Measurements from ENCODE around the gene PDSS2. TPM values are rescaled to one million over a fixed set of nuclear protein-coding genes. Genes with fewer than 3 reads are reported as not detected.

PDSS2 gene
- total and polyA plus RNA-seq, 9 of the 15 experiments (the other 6 are each of a cell fraction or from before 2014, with no cell fraction given), result 5.8 to 21.1 (median 12.0) TPM

DNA sequence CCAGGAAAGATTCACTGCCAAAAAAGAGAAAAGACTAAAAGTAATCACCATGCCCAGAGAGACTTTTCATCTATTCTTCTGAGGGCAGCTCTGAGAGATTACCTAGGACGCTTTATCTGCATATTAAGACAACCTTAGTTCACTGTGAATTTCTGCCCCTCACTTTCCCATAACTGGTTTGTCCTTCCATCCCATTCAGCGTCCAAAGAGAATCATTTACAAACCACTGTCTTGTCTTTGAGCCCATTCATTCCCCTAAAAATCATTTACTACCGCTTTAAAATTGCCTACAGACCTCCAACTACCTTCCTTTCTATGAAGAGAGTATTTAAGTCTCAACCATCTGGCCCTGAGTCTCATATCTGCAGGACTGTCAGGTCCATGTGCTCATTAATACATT is 149.0 kb downstream of the PDSS2 start:
- no TSS peak for BruUV-seq (replicated peaks)
- WGBS (ENCODE audit: insufficient coverage, low coverage, missing lambda C conversion rate), result 64% methylated on average over 3 of the region's 3 CpGs
- CTCF ChIA-PET (ENCODE audit: low intra/inter-chr PET ratio), result no interaction called here
- H4K20me1 ChIP-seq (replicated peaks; ENCODE audit: control insufficient read depth, insufficient read depth, low read length), result no peaks in the 10 kb centered on the region
- intact Hi-C loops (cut with micrococcal nuclease) (no loop called here), in situ Hi-C loops (cut with MboI) (no loop called here)
- no peaks in the 10 kb centered on the region for H3K36me3 ChIP-seq (ENCODE audit: control insufficient read depth, insufficient read depth, low read length)
- H3K4me1 ChIP-seq (replicated peaks in 1 of 2; ENCODE audit: control insufficient read depth in 2 of 2, insufficient read depth in 2 of 2, low read length in 2 of 2), result no peaks in the 10 kb centered on the region
- H2AFZ ChIP-seq (ENCODE audit: low read depth, low read length), result no peak overlapping the region
- H3K9me3 ChIP-seq (replicated peaks; ENCODE audit: control insufficient read depth, insufficient read depth, low read depth, low read length), result no peaks in the 10 kb centered on the region
- FAIRE-seq, result no peak
- no peak for ATAC-seq
- DNase-seq (ENCODE audit: extremely low read depth in 1 of 4, low spot score in 3 of 4), result no peak
- H3K79me2 ChIP-seq (ENCODE audit: control insufficient read depth, insufficient read depth, low read length), result no peaks in the 10 kb centered on the region
- H3K9me1 ChIP-seq (ENCODE audit: control insufficient read depth, insufficient read depth, low read length), result no peaks in the 10 kb centered on the region
- H3K27me3 ChIP-seq (ENCODE audit: control insufficient read depth in 2 of 2, insufficient read depth in 2 of 2, low read length in 2 of 2), result no peaks in the 10 kb centered on the region
- no peak overlapping the region for H3K4me2 ChIP-seq (ENCODE audit: insufficient read depth, low read length)
- no peak for TF ChIP-seq PYGO2 (tag; IDR thresholded peaks at IDR 0.05)
- no peak for TF ChIP-seq ZNF445 (CRISPR knock-in tag; IDR thresholded peaks at IDR 0.05; ENCODE audit: low read depth)
- TF ChIP-seq SMARCA4 (IDR thresholded peaks at IDR 0.05), result no peak
- TF ChIP-seq ZZZ3 (IDR thresholded peaks at IDR 0.05), result no peak
- no peak for TF ChIP-seq MTA1 (IDR thresholded peaks at IDR 0.05; ENCODE audit: borderline replicate concordance)
- H3K4me3 ChIP-seq, result no peak overlapping the region
- no peak overlapping the region for H3K27ac ChIP-seq (ENCODE audit: extremely low read depth, low read depth, low read length)
- POLR2A ChIA-PET, result no interaction called here
- H3K9ac ChIP-seq (ENCODE audit: insufficient read depth in 1 of 2, low read depth in 2 of 2, low read length in 2 of 2), result no peak overlapping the region

DNA sequence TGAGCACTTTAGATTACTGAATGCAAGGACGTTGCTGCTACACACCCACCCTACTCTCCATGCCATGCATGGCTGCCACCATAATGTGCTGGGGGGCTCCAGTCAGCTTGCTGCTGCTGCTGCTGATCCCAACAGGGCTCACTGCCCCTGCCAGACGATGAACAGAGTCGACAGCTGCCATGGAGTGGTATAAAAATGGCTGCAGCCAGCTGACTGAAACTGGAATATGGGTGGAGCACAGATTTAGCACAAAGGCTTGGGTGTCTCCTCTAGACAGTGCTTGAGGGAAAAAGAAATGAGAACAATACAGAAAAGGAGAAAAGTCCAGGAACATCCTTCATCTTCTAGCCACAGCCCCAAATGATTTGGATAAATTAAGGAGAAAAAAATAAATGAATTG is 150.7 kb downstream of the PDSS2 start:
- H3K4me2 ChIP-seq (ENCODE audit: insufficient read depth, low read length), result no peak overlapping the region
- no peaks in the 10 kb centered on the region for H3K36me3 ChIP-seq (ENCODE audit: control insufficient read depth, insufficient read depth, low read length)
- H3K27me3 ChIP-seq (ENCODE audit: control insufficient read depth in 2 of 2, insufficient read depth in 2 of 2, low read length in 2 of 2), result no peaks in the 10 kb centered on the region
- FAIRE-seq (no peak), ATAC-seq (no peak), DNase-seq (ENCODE audit: extremely low read depth in 1 of 4, low spot score in 3 of 4) (no peak)
- H3K9me1 ChIP-seq (ENCODE audit: control insufficient read depth, insufficient read depth, low read length), result no peaks in the 10 kb centered on the region
- 30% methylated on average over 3 of the region's 3 CpGs for WGBS (ENCODE audit: insufficient coverage, low coverage, missing lambda C conversion rate)
- no peaks in the 10 kb centered on the region for H3K79me2 ChIP-seq (ENCODE audit: control insufficient read depth, insufficient read depth, low read length)
- H3K9ac ChIP-seq (ENCODE audit: insufficient read depth in 1 of 2, low read depth in 2 of 2, low read length in 2 of 2), result no peak overlapping the region; a peak in 1 of 4 replicates
- POLR2A ChIA-PET, result interaction anchor here (1.4 kb wide), 1 partner anchor 10 kb away, joined by 5 read pairs; no protein-coding TSS in a partner anchor
- no peak overlapping the region for H2AFZ ChIP-seq (ENCODE audit: low read depth, low read length)
- no peaks in the 10 kb centered on the region for H3K4me1 ChIP-seq (replicated peaks in 1 of 2; ENCODE audit: control insufficient read depth in 2 of 2, insufficient read depth in 2 of 2, low read length in 2 of 2)
- intact Hi-C loops (cut with micrococcal nuclease), result no loop called here
- H4K20me1 ChIP-seq (replicated peaks; ENCODE audit: control insufficient read depth, insufficient read depth, low read length), result no peaks in the 10 kb centered on the region
- no TSS peak for BruUV-seq (replicated peaks)
- in situ Hi-C loops (cut with MboI), result no loop called here
- no peaks in the 10 kb centered on the region for H3K9me3 ChIP-seq (replicated peaks; ENCODE audit: control insufficient read depth, insufficient read depth, low read depth, low read length)
- no peak overlapping the region for H3K27ac ChIP-seq (ENCODE audit: extremely low read depth, low read depth, low read length)
- CTCF ChIA-PET (ENCODE audit: low intra/inter-chr PET ratio), result no interaction called here
- no peak overlapping the region for H3K4me3 ChIP-seq
- TF ChIP-seq BRD9 (IDR thresholded peaks at IDR 0.05; ENCODE audit: low read depth, partially characterized antibody) (no peak), ZBTB17 (CRISPR knock-in tag; IDR thresholded peaks at IDR 0.05) (no peak), ZNF444 (CRISPR knock-in tag; IDR thresholded peaks at IDR 0.05) (no peak), PHF21A (IDR thresholded peaks at IDR 0.05; ENCODE audit: borderline replicate concordance, low read depth) (no peak), ZNF79 (CRISPR knock-in tag; IDR thresholded peaks at IDR 0.05; ENCODE audit: low read depth) (no peak), NFYB (IDR thresholded peaks at IDR 0.05; ENCODE audit: extremely low read depth, insufficient read length) (no peak), DPF2 (IDR thresholded peaks at IDR 0.05) (no peak)
- TF ChIP-seq, protein P1, sequence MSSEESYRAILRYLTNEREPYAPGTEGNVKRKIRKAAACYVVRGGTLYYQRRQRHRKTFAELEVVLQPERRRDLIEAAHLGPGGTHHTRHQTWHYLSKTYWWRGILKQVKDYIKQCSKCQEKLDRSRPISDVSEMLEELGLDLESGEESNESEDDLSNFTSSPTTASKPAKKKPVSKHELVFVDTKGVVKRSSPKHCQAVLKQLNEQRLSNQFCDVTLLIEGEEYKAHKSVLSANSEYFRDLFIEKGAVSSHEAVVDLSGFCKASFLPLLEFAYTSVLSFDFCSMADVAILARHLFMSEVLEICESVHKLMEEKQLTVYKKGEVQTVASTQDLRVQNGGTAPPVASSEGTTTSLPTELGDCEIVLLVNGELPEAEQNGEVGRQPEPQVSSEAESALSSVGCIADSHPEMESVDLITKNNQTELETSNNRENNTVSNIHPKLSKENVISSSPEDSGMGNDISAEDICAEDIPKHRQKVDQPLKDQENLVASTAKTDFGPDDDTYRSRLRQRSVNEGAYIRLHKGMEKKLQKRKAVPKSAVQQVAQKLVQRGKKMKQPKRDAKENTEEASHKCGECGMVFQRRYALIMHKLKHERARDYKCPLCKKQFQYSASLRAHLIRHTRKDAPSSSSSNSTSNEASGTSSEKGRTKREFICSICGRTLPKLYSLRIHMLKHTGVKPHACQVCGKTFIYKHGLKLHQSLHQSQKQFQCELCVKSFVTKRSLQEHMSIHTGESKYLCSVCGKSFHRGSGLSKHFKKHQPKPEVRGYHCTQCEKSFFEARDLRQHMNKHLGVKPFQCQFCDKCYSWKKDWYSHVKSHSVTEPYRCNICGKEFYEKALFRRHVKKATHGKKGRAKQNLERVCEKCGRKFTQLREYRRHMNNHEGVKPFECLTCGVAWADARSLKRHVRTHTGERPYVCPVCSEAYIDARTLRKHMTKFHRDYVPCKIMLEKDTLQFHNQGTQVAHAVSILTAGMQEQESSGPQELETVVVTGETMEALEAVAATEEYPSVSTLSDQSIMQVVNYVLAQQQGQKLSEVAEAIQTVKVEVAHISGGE (CRISPR knock-in tag; IDR thresholded peaks at IDR 0.05), result no peak
- TF ChIP-seq, protein P2, sequence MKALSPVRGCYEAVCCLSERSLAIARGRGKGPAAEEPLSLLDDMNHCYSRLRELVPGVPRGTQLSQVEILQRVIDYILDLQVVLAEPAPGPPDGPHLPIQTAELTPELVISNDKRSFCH (CRISPR knock-in tag; IDR thresholded peaks at IDR 0.05), result no peak
- TF ChIP-seq, protein P2 (tag; IDR thresholded peaks at IDR 0.05), result no peak
